ENCODE measurements around the gene PSKH1.

DNA sequence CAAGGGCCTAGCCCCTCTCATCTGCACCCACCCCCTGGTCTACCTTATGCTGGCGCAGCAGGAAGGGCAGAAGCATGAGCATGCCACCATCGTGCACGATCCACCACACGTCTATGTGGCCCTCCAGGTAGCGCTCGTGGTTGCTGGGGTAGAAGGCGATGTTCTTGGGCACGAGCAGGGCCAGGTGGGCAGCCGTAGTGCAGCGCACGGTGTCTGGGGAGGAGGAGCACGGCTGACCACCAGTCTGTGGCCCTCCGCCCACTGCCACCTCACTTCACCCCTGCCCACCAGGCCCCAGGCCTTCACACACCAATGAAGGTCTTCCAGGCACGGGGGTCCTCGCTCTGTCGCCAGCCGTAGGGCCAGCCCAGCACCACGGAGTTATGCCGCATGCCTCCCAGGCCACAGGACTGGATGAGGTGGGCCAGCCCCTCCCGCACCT lies 53.1 kb downstream of the PSKH1 start:
- TF ChIP-seq MYC (IDR thresholded peaks at IDR 0.05; ENCODE audit: low read depth, low read length), result no peak
- TF ChIP-seq MYC (CRISPR knock-in tag; IDR thresholded peaks at IDR 0.05; ENCODE audit: borderline replicate concordance, low read depth), result no peak
- no peak for TF ChIP-seq NFXL1 (CRISPR knock-in tag; IDR thresholded peaks at IDR 0.05)
- no peak for TF ChIP-seq SIN3A (IDR thresholded peaks at IDR 0.05; ENCODE audit: borderline replicate concordance in 2 of 2, control insufficient read depth in 1 of 2, low read depth in 2 of 2, low read length in 2 of 2)
- no peak for TF ChIP-seq EP300 (IDR thresholded peaks at IDR 0.05; ENCODE audit: low read length)
- no peak for TF ChIP-seq REST (IDR thresholded peaks at IDR 0.05; ENCODE audit: borderline replicate concordance)
- no peak for TF ChIP-seq REST (CRISPR knock-in tag; IDR thresholded peaks at IDR 0.05; ENCODE audit: low read depth)
